ENCODE data around the gene PTPN9. TPM values are rescaled to one million over a fixed set of nuclear protein-coding genes. Genes with fewer than 3 reads are reported as not detected.
A peak's percentile ranks its signal among the peaks of the same experiment; 100 is the strongest.

The PTPN9 gene
- total RNA-seq, 2 donors from 2014 or later, result 17.8 to 38.4 TPM

DNA sequence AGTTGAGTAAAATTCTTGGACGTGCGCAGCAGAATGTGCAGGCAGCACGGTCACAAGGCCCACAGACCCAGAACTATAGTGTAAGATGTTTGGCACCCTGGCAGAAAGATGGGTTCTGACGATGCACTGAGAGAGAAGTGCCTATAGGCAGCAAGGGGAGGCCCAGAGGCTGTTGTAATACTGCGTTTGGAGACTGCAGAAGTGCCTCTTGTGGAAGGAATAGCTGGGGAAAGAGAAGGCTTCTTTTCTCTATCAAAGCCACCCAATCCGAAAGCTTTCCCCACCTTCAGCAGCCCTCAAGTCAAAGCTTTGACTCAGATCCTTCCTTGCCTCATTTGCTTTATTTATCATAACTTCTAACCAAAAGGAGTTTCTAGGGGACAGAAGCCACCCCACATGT, 122.4 kb downstream of the PTPN9 start:
- H3K9me3 Mint-ChIP-seq, result no peaks in the 10 kb centered on the region

DNA sequence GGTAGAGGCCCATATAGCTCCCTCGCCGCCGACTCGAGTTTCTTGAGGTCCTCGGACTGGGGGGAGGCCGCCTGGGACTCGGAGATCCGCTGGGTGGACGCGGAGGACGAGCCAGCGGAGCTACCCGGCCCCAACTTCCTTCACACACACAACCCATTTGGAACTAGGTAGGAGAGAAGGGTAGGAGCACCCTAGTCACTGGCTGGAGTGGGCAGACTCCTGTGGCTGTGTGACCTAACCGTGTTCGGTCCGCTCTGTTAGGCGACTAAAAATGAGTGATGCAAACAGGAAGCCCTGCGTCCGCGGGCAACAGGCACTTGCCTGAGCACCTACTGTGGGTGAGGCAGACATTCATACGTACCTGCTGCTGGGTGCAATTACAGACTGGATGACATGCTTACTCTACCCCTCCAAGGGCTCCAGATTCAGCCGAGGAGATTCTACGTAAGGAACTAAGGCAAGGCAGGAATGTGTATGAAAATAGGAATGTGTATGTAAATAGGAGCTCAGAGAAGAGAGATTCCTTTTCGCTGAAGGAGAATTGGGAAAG, 123.1 kb downstream of the PTPN9 start:
- H3K4me1 Mint-ChIP-seq, result peaks cover 12% of the 10 kb centered on the region
- ATAC-seq (replicated peaks), result peak; percentile 5

More for the DNA sequence above, 122.4 kb downstream of the PTPN9 start:
- Mint-ChIP-seq H3K36me3 (ENCODE audit: low read depth) (peaks cover 23% of the 10 kb centered on the region), H3K27me3 (no peaks in the 10 kb centered on the region), H3K4me1 (peaks cover 12% of the 10 kb centered on the region), H3K27ac (peak overlapping the region; percentile 94), H3K4me3 (peak overlapping the region; percentile 94)
- no peak for ATAC-seq (replicated peaks)

DNA sequence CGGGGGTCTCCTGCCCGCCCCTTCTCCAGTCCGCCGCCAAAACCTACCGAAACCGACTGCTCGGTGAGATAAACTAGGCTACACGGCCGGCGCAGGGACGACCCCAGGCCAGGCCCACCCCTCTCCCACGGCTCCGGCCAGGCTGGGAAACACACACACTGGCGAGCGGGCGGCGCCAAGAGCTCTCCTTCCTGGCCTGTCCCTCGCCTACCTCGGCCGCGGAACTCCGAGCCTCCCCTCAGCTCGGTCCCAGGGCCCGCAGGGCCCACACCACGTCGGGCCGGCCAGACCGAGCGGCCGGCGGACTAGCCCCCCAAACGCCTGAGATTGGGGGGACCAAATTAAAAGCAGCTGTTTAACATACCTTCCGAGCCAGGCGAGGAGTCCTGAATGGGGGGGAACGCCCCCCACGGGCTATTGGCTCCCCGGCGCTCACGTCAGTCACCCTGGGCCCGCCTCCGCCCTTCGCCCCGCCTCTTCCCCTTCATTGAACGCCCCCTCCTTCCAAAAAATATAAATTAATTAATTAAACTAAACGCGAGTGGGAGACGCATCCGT, 123.6 kb downstream of the PTPN9 start:
- no peaks in the 10 kb centered on the region for H3K27me3 Mint-ChIP-seq
- H3K36me3 Mint-ChIP-seq (ENCODE audit: low read depth), result peaks cover 27% of the 10 kb centered on the region
- peak overlapping the region; percentile 94 for H3K27ac Mint-ChIP-seq
- H3K4me3 Mint-ChIP-seq, result peak overlapping the region; percentile 94
- H3K9me3 Mint-ChIP-seq, result no peaks in the 10 kb centered on the region
- ATAC-seq (replicated peaks), result peak; percentile 17
- H3K4me1 Mint-ChIP-seq, result peaks cover 13% of the 10 kb centered on the region

More for the DNA sequence above, 123.1 kb downstream of the PTPN9 start:
- Mint-ChIP-seq H3K36me3 (ENCODE audit: low read depth) (peaks cover 25% of the 10 kb centered on the region), H3K27ac (peak overlapping the region; percentile 94), H3K4me3 (peak overlapping the region; percentile 94), H3K9me3 (no peaks in the 10 kb centered on the region), H3K27me3 (no peaks in the 10 kb centered on the region)

DNA sequence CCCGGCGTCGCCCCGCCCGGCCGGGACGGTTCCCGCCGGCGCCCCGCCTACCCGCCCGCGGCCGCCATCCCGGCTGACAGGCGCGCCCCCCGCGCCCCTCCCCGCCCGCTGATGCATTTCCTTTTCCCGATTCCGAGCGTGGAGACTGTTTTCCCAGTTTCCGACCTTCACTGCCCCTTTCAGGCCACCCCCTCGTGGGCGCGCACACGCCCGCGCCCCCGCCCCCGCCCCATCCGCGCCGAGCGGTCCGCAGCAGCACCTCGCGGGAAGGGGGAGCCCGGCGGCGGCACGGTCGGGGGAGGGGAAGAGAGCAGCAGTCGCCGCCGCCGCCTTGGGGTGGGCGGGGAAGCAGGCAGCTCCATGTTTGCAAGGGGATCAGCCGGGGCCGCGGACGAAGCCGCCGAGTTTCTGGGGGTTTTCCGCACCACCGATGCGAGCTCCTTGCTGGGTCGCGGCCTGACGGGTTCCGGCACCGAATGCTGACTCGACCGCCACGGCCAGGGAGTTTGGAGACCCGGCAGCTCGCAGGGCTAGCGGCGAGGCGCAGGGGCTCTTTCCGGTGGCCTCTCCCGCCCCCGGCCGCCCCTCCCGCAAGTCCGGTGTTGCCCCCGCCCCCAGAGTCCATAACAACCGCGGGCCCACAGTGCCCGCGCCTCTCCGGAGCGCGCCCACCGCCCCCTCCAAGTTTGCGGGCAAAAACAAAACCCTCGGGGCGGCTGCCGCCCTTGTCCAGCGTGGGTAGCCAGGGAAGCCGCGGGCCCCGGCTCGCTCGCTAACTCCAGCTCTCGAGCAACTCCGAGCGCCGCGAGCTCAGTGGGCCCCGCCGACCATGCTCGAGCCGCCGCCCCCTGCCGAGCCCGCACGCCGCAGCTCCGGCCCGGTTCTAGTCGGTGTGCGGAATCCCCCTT, 124.4 kb downstream of the PTPN9 start:
- H3K27ac Mint-ChIP-seq, result peak overlapping the region; percentile 96
- peak overlapping the region; percentile 94 for H3K4me3 Mint-ChIP-seq
- no peaks in the 10 kb centered on the region for H3K27me3 Mint-ChIP-seq
- peaks cover 32% of the 10 kb centered on the region for H3K36me3 Mint-ChIP-seq (ENCODE audit: low read depth)
- H3K9me3 Mint-ChIP-seq, result no peaks in the 10 kb centered on the region
- no peak for ATAC-seq (replicated peaks)
- H3K4me1 Mint-ChIP-seq, result peaks cover 19% of the 10 kb centered on the region

DNA sequence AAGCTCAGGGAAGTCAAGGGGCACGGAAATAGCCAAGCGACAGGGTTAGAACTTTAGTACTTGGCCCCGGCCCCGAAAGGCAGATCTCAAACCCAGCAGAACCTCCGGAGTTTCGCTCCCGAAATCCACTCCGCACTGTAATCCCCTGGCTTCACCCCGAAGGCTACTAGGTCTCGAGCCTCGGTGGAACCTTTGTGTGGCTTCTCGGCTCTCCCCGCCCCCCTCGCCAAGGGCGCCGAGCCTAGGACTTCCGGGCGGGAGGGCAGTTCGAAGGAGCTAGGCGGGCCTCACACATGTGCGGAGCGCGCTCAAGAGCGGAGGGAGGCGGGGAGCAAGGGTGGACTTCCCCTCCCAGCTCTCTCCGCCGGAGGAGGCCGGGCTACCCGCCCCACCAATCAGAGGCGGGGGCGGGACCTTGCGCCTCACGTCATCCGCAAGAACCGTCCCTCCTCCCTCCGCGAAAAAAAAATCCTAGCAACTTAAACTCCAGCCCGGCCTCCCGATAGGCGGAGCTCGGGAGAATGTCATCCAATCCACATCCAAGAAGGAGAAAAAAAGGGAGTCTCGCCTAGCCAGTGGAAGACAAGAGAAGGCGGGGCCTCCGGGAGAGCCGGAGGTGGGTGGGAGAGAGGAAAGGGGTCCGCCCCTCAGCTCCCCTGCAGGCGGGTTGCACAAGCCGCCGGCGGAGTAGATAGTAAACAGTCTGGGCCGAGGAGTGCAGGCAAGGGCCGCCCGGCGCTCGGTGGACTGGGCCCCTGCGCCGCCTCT, 125.2 kb downstream of the PTPN9 start:
- peak overlapping the region; percentile 94 for H3K4me3 Mint-ChIP-seq
- peak overlapping the region; percentile 96 for H3K27ac Mint-ChIP-seq
- H3K4me1 Mint-ChIP-seq, result peaks cover 23% of the 10 kb centered on the region
- no peaks in the 10 kb centered on the region for H3K27me3 Mint-ChIP-seq
- H3K36me3 Mint-ChIP-seq (ENCODE audit: low read depth), result peaks cover 32% of the 10 kb centered on the region
- peak; percentile 50 for ATAC-seq (replicated peaks)
- H3K9me3 Mint-ChIP-seq, result no peaks in the 10 kb centered on the region

DNA sequence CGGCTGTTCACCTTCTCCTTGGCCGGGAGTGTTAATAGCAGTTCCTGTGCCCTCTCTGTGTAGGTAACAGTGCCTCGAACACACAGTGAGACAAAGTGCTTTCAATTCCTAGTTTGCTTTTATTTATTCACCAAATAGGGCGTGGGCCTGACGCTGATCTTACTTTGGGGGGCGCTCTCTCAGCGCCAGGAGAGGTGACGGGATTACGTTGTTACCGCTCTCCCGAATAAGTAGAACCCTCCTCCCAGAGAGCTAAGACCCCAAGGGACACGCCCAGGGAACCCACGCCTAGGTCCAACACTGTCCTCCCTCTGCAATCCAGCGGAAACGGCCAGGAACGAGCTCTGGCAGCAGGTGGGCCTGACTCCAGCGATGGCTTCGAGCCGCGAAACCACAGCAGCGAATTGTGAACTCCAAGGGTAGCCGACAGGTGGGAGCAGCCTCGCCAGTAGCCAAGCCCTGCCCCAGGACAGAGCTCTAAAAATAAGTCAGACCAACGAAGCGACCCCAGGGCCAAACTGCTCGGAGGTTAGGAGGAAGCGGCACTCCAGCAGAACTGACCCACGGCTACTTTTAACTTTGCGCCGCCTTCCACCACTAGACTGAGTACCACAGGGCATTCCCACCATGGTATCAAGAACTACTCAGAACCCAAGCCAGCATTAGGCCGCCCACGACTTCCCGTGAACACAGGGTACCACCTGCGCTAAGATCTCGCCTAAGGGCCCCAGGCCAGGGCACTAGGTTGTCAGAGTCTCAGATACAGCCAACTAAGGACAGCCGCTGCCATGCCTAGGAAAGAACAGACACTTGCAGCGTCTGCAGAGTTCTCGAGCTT, 126.0 kb downstream of the PTPN9 start:
- Mint-ChIP-seq H3K36me3 (ENCODE audit: low read depth) (peaks cover 38% of the 10 kb centered on the region), H3K4me3 (peak overlapping the region; percentile 94), H3K27me3 (no peaks in the 10 kb centered on the region), H3K27ac (peak overlapping the region; percentile 96), H3K4me1 (peaks cover 24% of the 10 kb centered on the region), H3K9me3 (no peaks in the 10 kb centered on the region)
- peak; percentile 3 for ATAC-seq (replicated peaks)

DNA sequence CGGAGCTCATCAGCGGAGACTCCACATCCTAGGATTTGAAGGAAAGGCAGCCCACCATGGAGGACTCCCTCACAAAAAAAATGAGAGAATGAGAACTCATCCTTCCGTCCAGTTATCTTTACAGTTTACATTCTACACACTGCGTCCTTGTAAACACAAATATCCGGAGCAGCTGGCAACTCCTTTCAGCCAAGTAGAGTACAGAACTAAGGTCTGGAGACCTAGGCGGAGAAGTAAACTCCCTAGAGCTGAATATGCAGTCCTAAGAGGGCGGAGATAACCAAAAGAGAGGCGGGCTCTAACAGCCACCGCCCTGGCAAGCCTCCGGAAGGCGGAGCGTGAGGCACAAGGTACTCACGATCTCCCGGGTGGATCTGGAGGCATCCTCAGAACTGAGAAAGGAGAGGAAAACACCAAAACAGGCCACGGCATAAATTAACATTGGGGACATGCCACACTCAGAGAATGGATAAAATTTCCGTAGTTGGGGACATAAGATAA, 126.7 kb downstream of the PTPN9 start:
- peak; percentile 18 for ATAC-seq (replicated peaks)
- H3K27me3 Mint-ChIP-seq, result no peaks in the 10 kb centered on the region
- H3K27ac Mint-ChIP-seq, result peak overlapping the region; percentile 96
- H3K4me3 Mint-ChIP-seq, result peak overlapping the region; percentile 94
- H3K36me3 Mint-ChIP-seq (ENCODE audit: low read depth), result peaks cover 45% of the 10 kb centered on the region
- H3K4me1 Mint-ChIP-seq, result peaks cover 27% of the 10 kb centered on the region
- H3K9me3 Mint-ChIP-seq, result no peaks in the 10 kb centered on the region

DNA sequence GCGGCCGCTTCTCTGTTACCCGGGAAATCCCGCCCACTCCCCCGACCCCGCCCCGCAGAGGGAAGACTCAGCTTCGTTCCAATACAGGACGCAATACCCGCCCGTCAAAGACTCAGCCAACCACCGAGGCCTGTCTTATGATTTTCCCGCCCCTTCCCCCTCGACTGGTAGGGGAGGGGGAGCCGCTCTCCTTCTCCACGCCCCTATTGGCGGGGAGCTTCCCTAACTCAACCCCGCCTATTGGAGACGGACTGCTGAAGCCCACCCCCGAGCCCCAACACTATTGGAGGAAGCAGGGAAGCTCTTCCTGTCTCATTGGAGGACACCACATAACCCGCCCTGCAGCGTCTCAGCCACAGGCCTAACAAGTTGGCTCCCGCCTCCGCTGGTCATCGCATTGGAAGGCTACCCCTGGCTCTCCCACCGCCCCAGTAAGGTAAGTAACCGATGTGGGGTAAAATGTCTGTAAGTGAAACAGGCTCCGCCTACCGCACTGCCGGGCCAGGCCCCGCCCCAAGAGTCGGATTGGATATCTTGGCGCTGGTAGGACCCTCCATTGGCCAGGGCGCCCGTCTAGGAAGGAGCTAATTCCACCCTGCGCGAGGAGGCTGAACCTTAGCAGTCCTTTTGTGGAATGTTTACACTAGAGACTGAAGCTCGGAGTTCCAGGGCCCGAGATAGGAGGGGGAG, 127.3 kb downstream of the PTPN9 start, which contains the start of gene SIN3A:
Gene SIN3A, minus strand, starts transcription at position 17 of the 690 bp plus-strand sequence. CDS start 21,315 bp downstream, outside the sequence.
- peak within 1 kb of the TSS; percentile 96 for H3K27ac Mint-ChIP-seq
- H3K4me1 Mint-ChIP-seq, result peaks cover 29% of the 10 kb centered on the region
- H3K4me3 Mint-ChIP-seq, result peak within 1 kb of the TSS; percentile 94
- no peaks in the 10 kb centered on the region for H3K9me3 Mint-ChIP-seq
- no peaks in the 10 kb centered on the region for H3K27me3 Mint-ChIP-seq
- ATAC-seq (replicated peaks), result peak; percentile 61
- peaks cover 51% of the 10 kb centered on the region for H3K36me3 Mint-ChIP-seq (ENCODE audit: low read depth)

DNA sequence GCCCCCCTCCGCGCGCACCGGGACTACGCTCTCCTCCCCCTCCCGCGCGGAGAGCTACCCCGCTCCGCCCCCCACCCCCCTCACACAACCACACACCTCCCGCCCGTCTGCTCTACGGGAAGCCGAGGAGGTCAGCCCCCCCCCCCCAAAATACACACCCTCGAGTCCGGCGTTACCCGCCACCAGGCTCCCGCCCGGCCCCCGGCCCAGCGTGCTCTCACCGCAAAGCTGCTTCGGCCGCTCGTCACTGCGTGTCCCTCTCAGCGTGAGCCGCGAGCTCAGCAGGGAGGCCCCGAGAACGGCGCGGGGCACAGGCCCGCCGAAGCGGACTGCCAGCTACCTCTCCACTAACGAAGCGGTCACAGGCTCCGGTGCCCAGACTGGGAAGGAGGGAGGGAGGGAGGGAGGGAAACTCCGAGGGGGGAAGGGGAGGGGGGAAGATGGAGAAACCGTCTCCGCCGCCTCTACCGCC, 127.9 kb downstream of the PTPN9 start:
- no peak for ATAC-seq (replicated peaks)
- Mint-ChIP-seq H3K36me3 (ENCODE audit: low read depth) (peaks cover 52% of the 10 kb centered on the region), H3K27me3 (no peaks in the 10 kb centered on the region)

DNA sequence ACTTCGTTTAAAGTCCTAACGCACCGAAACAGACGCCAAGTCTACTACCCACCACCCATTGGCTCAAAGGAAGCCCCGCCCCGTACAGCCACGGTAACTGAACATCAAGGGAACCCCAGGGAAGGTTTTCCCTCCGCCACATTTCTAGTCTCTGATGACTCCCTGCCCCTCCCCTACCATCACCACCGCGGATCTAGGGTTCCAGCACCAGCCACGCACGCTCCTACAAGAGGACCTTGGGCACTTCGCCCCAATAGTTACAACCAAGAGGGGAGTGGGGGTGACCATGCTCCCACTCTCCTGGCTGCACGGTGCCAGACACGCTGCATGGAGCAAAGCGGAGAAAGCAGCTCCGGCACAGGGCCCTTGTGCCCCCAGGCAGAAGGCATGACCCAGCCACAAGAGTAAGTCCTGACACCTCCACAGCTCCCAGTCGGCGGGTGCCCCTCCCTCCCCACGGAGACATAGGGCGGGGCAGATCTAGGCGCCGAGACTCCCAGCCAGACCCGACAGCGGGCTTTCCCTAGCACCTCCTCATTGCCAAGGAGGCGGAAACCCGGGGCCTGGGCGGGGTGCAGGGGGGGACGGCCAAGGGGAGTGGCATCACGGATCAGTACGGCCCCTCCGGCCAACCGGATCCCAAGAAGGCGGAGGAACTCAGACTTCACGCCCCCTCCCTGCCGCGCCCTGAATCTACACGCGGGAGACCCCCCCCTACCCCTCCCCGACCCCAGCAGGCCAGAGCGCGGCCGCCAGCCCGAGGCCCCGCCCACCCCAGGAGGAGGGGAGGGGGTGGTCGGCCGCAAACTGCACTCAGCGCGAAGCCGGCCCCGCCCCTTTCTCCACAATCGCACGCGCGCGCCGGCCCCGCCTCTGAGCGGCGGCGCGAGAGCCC, 128.6 kb downstream of the PTPN9 start:
- no peaks in the 10 kb centered on the region for H3K27me3 Mint-ChIP-seq
- H3K9me3 Mint-ChIP-seq, result no peaks in the 10 kb centered on the region
- H3K4me3 Mint-ChIP-seq, result peak overlapping the region; percentile 94
- H3K4me1 Mint-ChIP-seq, result peaks cover 30% of the 10 kb centered on the region
- H3K27ac Mint-ChIP-seq, result peak overlapping the region; percentile 93
- H3K36me3 Mint-ChIP-seq (ENCODE audit: low read depth), result peaks cover 57% of the 10 kb centered on the region
- peak; percentile 45 for ATAC-seq (replicated peaks)

More for the DNA sequence above, 127.9 kb downstream of the PTPN9 start:
- no peaks in the 10 kb centered on the region for H3K9me3 Mint-ChIP-seq
- H3K27ac Mint-ChIP-seq, result peak overlapping the region; percentile 96
- peaks cover 26% of the 10 kb centered on the region for H3K4me1 Mint-ChIP-seq
- peak overlapping the region; percentile 94 for H3K4me3 Mint-ChIP-seq

DNA sequence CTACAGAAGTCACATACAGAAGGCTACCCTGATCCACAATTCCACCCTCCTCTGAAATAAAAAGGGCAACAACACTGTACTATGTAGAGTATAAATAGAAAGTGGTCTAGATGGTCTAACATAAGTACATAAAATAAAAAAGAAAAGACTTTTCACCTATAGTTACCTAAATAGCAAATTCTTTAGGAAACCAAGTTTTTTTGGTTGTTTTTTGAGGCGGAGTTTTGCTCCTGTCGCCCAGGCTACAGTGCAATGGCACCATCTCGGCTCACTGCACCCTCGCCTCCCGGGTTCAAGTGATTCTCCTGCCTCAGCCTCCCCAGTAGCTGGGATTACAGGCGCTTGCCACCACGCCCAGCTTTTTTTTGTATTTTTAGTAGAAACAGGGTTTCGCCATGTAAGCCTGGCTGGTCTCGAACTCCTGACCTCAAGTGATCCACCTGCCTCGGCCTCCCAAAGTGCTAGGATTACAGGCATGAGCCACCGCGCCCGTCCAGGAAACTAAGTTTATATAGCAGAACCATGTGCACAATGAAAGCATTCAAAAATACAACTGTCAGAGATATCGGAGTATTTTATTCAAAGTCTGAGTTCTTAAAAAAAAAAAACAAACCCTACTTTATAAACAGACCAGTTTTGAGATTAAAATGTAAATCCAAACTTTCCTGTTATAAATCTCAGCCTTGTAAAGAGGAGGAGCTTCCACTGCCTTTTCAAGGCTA, 129.4 kb downstream of the PTPN9 start:
- peaks cover 57% of the 10 kb centered on the region for H3K36me3 Mint-ChIP-seq (ENCODE audit: low read depth)
- no peak for ATAC-seq (replicated peaks)
- no peaks in the 10 kb centered on the region for H3K9me3 Mint-ChIP-seq
- H3K4me3 Mint-ChIP-seq, result peak overlapping the region; percentile 94
- peaks cover 30% of the 10 kb centered on the region for H3K4me1 Mint-ChIP-seq
- peak overlapping the region; percentile 93 for H3K27ac Mint-ChIP-seq
- no peaks in the 10 kb centered on the region for H3K27me3 Mint-ChIP-seq
